Measurements from ENCODE around the gene ATP4B.

DNA sequence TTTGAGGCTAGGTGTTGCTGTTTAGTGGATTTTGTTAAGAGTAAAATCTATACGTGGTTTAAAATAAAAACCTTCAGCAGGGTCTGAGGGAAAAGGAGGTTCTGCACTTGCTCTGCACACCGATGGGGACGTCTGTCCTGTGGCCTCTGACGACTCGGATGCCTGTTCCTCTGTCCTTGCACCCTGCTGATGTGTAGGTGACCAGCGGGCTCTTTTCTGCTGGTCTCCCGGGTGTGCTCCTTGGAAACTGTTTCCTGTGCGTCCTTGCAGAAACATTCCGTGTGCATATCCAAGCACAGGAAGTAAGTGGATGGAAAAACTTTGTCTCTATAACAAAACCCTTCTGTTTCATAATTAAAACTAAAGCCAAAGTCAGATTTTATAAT lies 3.8 kb downstream of the ATP4B start:
- TF ChIP-seq SIN3A (IDR thresholded peaks at IDR 0.05; ENCODE audit: borderline replicate concordance, insufficient read depth, low read length) (no peak), POLR2AphosphoS5 (IDR thresholded peaks at IDR 0.05; ENCODE audit: low read depth, low read length) (no peak), TAF1 (IDR thresholded peaks at IDR 0.05; ENCODE audit: borderline replicate concordance, insufficient read depth, low read length) (no peak)
